Esophagus squamous epithelium (tissue), 5 donors: ENCODE measurements around the gene NOTUM. TPM values are rescaled to one million over a fixed set of nuclear protein-coding genes. Genes with fewer than 3 reads are reported as not detected.

Experiments
- DNase-seq: peaks from one replicate; lab custom pipeline; 2025; lab: John Stamatoyannopoulos, UW
- H3K27ac ChIP-seq, 4 donors: fragments of 200-600 bp; sonication (generic); one replicate each; pipeline ENCODE4 v1.5.1; 2016 to 2019; ENCODE audit warnings: mild to moderate bottlenecking in 1 of 4
- H3K27me3 ChIP-seq, 4 donors: fragments of 200-600 bp; sonication (generic); 1 replicate in 3 of 4; 2 replicates in 1 of 4; pipeline versions ENCODE4 v1.5.1 to v1.6.0; 2017 to 2021; ENCODE audit warnings: antibody characterized with exemption in 1 of 4
- H3K36me3 ChIP-seq, 3 donors: fragments of 200-600 bp; sonication (generic); one replicate each; pipeline ENCODE4 v1.5.1; 2016 to 2019
- H3K4me1 ChIP-seq, 3 donors: fragments of 200-600 bp; sonication (generic); one replicate each; pipeline ENCODE4 v1.5.1; 2017 to 2019
- H3K4me3 ChIP-seq, 4 donors: fragments of 200-600 bp; sonication (generic); 1 replicate in 3 of 4; 2 replicates in 1 of 4; pipeline ENCODE4 v1.5.1; 2016 to 2019; ENCODE audit warnings: mild to moderate bottlenecking in 2 of 4, moderate library complexity in 1 of 4
- H3K9me3 ChIP-seq, 3 donors: fragments of 200-600 bp; sonication (generic); one replicate each; pipeline ENCODE4 v1.5.1; 2016 to 2019
- CTCF ChIP-seq, 6 experiments: fragments of 450-650 bp in 4 of 6; fragments of 200-600 bp in 2 of 6; sonication (generic) in 2 of 6; IDR thresholded peaks; one replicate each; pipeline ENCODE4 v1.5.1; 2016 to 2019; ENCODE audit warnings: antibody characterized with exemption in 6 of 6, mild to moderate bottlenecking in 4 of 6, moderate library complexity in 4 of 6
- POLR2A ChIP-seq, 4 donors: fragments of 450-650 bp; IDR thresholded peaks; one replicate each; pipeline ENCODE4 v1.6.1; 2017; ENCODE audit warnings: antibody characterized with exemption in 4 of 4, mild to moderate bottlenecking in 4 of 4, moderate library complexity in 3 of 4
- WGBS, 2 donors: methylation state at CpG; one replicate each; pipeline ENCODE4 v1.1.5; 2018; 5-methylcytosine and 5-hydroxymethylcytosine counted together
- intact Hi-C: fragments of 100-400 bp; cut with DNase I; formaldehyde crosslinking; loops from one replicate; pipeline ENCODE4 v1.15.0; 2022
- total RNA-seq, 4 donors: library from RNA; depleted of rRNA; stranded (reverse); fragments of >200 nt; gene quantifications; one replicate each; pipeline ENCODE4 v1.1.0, GENCODE V29; 2016
- donor health status: DM: yes; HTN: yes; CAD: no.

Gene NOTUM
- total RNA-seq, 4 donors from 2014 or later, result 0.11 to 0.94 (median 0.19) TPM; not detected in 1

- no peak overlapping the region for H3K4me3 ChIP-seq
- TF ChIP-seq POLR2A (IDR thresholded peaks at IDR 0.05) (no peak), CTCF (IDR thresholded peaks at IDR 0.05) (no peak)
- H3K9me3 ChIP-seq, result no peaks in the 10 kb centered on the region
- H3K27me3 ChIP-seq, result peaks cover 0 to 9% (median 0%) of the 10 kb centered on the region in 4 donors
- H3K36me3 ChIP-seq, result peaks cover 6 to 75% (median 16%) of the 10 kb centered on the region in 3 donors
- intact Hi-C loops, result no loop called here
- H3K27ac ChIP-seq, result no peak overlapping the region
- WGBS, 2 donors, result 80 to 100% methylated on average over 1 of the region's 26 CpGs
- DNase-seq, result no peak
- peaks cover 19 to 40% (median 21%) of the 10 kb centered on the region in 3 donors for H3K4me1 ChIP-seq
Observed at GRCh38 chr17:81907219-81908145, 53.5 kb downstream of the NOTUM start.

GRCh38 chr17:81906476-81907218, 54.3 kb downstream of the NOTUM start:
- no peak for TF ChIP-seq POLR2A (IDR thresholded peaks at IDR 0.05)
- peak in 1 of 6 experiments; percentile 14 for TF ChIP-seq CTCF (IDR thresholded peaks at IDR 0.05)
- no peaks in the 10 kb centered on the region for H3K9me3 ChIP-seq
- WGBS, 2 donors, result 90% methylated on average over 5 of the region's 15 CpGs; no CpG with 5 or more reads in 1 of the 2 donors
- H3K4me1 ChIP-seq, result peaks cover 17 to 40% (median 25%) of the 10 kb centered on the region in 3 donors
- H3K4me3 ChIP-seq, result no peak overlapping the region
- no peak for DNase-seq
- H3K36me3 ChIP-seq, result peaks cover 0 to 68% (median 11%) of the 10 kb centered on the region in 3 donors
- no peak overlapping the region for H3K27ac ChIP-seq
- intact Hi-C loops, result no loop called here
- H3K27me3 ChIP-seq, result peaks cover 0 to 18% (median 0%) of the 10 kb centered on the region in 4 donors

- intact Hi-C loops, result no loop called here
- Histone ChIP-seq H3K36me3 (peaks cover 0 to 68% (median 11%) of the 10 kb centered on the region in 3 donors), H3K9me3 (no peaks in the 10 kb centered on the region), H3K4me3 (no peak overlapping the region), H3K27me3 (peaks cover 0 to 20% (median 0%) of the 10 kb centered on the region in 4 donors), H3K27ac (no peak overlapping the region), H3K4me1 (peaks cover 18 to 40% (median 24%) of the 10 kb centered on the region in 3 donors)
- DNase-seq, result no peak
- TF ChIP-seq CTCF (IDR thresholded peaks at IDR 0.05) (no peak), POLR2A (IDR thresholded peaks at IDR 0.05) (no peak)
- WGBS, 2 donors, result 70% methylated on average over 2 of the region's 10 CpGs; no CpG with 5 or more reads in 1 of the 2 donors
Observed at GRCh38 chr17:81905993-81906392, 55.0 kb downstream of the NOTUM start.

GRCh38 chr17:81905424-81905875, 55.5 kb downstream of the NOTUM start:
- intact Hi-C loops, result no loop called here
- H3K9me3 ChIP-seq, result no peaks in the 10 kb centered on the region
- no peak overlapping the region for H3K4me3 ChIP-seq
- H3K4me1 ChIP-seq, result peaks cover 17 to 38% (median 19%) of the 10 kb centered on the region in 3 donors
- TF ChIP-seq CTCF (IDR thresholded peaks at IDR 0.05) (no peak), POLR2A (IDR thresholded peaks at IDR 0.05) (no peak)
- no peak overlapping the region for H3K27ac ChIP-seq
- H3K36me3 ChIP-seq, result peaks cover 0 to 70% (median 11%) of the 10 kb centered on the region in 3 donors
- H3K27me3 ChIP-seq, result peaks cover 0 to 20% (median 0%) of the 10 kb centered on the region in 4 donors
- DNase-seq, result no peak
- 88 to 92% methylated on average over 4 to 15 of the region's 16 CpGs for WGBS, 2 donors
